GM21360 (cell line): Measurements from ENCODE around the gene NEUROD2.

ENCODE experiments used
- ATAC-seq: cut with Tn5 transposase; IDR thresholded peaks from one replicate; pipeline ENCODE4 v1.9.1; 2021; ENCODE audit warnings: mild to moderate bottlenecking, moderate library complexity; ENCODE audit not compliant: unreplicated experiment

NEUROD2 gene

GRCh38 chr17:39581759-39582085, 26.0 kb downstream of the NEUROD2 start:
- no peak for ATAC-seq

GRCh38 chr17:39581071-39581758, 26.5 kb downstream of the NEUROD2 start:
- ATAC-seq = no peak

- no peak for ATAC-seq
Observed at GRCh38 chr17:39580082-39580468, 27.6 kb downstream of the NEUROD2 start.

GRCh38 chr17:39579318-39580081, 28.2 kb downstream of the NEUROD2 start:
- no peak for ATAC-seq

- no peak for ATAC-seq
Observed at GRCh38 chr17:39578272-39578671, 29.4 kb downstream of the NEUROD2 start.

- no peak for ATAC-seq
Observed at GRCh38 chr17:39576187-39576586, 31.5 kb downstream of the NEUROD2 start.

- no peak for ATAC-seq
Observed at GRCh38 chr17:39573447-39574298, 34.0 kb downstream of the NEUROD2 start.

GRCh38 chr17:39572121-39572520, 35.6 kb downstream of the NEUROD2 start:
- no peak for ATAC-seq

- no peak for ATAC-seq
Observed at GRCh38 chr17:39569126-39569525, 38.6 kb downstream of the NEUROD2 start.

- no peak for ATAC-seq
Observed at GRCh38 chr17:39568702-39569101, 39.0 kb downstream of the NEUROD2 start.

- no peak for ATAC-seq
Observed at GRCh38 chr17:39566094-39566850, 41.4 kb downstream of the NEUROD2 start.

- ATAC-seq = no peak
Observed at GRCh38 chr17:39564211-39564848, 43.4 kb downstream of the NEUROD2 start.

GRCh38 chr17:39563476-39563875, 44.2 kb downstream of the NEUROD2 start:
- no peak for ATAC-seq

GRCh38 chr17:39562976-39563375, 44.7 kb downstream of the NEUROD2 start:
- ATAC-seq = no peak

GRCh38 chr17:39562395-39562794, 45.3 kb downstream of the NEUROD2 start:
- ATAC-seq = no peak

- no peak for ATAC-seq
Observed at GRCh38 chr17:39556423-39556822, 51.3 kb downstream of the NEUROD2 start.

GRCh38 chr17:39555368-39555767, 52.4 kb downstream of the NEUROD2 start:
- no peak for ATAC-seq
